PFSK-1 (cell line): Measurements from ENCODE around the gene APOL4.

Source experiments
- POLR2AphosphoS5 ChIP-seq: IDR thresholded peaks from 2 replicates; pipeline ENCODE4 v1.6.1; 2012; ENCODE audit warnings: low read depth, mild to moderate bottlenecking, control low read depth, low read length, moderate library complexity
- REST ChIP-seq, 2 experiments: IDR thresholded peaks; 2 replicates each; pipeline versions ENCODE4 v1.6.1 to v1.8.0; 2011 to 2012; ENCODE audit warnings: low read depth in 2 of 2, low read length in 2 of 2, control low read depth in 1 of 2, inconsistent platforms in 1 of 2, mild to moderate bottlenecking in 1 of 2, moderate library complexity in 1 of 2; ENCODE audit not compliant: insufficient read depth in 1 of 2
- SIN3A ChIP-seq: IDR thresholded peaks from 2 replicates; pipeline ENCODE4 v1.6.1; 2012; ENCODE audit warnings: mild to moderate bottlenecking, low read length, moderate library complexity, borderline replicate concordance; ENCODE audit not compliant: insufficient read depth

GRCh38 chr22:36196254-36197064 is 5.2 kb downstream of the APOL4 start:
- no peak for TF ChIP-seq POLR2AphosphoS5
- TF ChIP-seq SIN3A: no peak
- TF ChIP-seq REST (IDR thresholded peaks at IDR 0.05; ENCODE audit: insufficient read depth in 1 of 2, low read depth in 2 of 2, low read length in 2 of 2): no peak
